ENCODE results near the gene CHN2.

CHN2 gene

DNA sequence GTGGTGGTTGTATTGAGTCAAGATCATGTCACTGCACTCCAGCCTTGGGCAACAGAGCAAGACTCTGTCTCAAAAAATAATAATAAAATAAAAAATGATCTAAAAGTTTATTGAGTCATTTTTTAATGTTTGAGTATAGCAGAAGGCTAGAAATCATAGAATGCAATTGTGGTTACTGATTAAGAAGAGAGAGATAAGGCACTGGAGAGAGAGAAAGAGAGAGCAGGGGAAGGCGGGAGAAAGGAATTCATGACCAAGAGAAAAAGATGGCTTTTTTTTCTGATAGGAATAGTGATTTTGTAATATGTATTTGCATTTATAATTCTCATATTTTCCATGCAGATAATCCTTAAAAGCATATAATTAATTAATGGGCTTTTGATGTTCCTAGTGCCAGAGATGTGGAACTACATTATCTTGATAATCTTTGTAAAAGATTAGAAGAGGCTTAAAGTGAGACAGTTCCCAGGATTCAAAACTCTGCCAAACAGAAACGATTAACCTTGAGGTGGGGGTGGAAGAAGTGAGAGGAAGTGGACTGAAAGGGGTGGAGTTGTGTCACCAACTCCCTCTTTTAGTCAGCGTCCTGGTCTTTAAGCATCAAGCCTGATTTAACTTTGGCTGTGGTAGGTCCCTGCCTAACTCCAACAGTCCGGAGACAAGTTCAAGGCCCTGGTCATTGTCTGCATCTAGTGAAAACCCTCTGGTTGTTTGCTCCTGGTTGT is 76.2 kb downstream of the CHN2 start:
- no peaks in the 10 kb centered on the region for H3K4me1 ChIP-seq
- no peak overlapping the region for H3K4me3 ChIP-seq
- DNase-seq = no peak
- H3K27ac ChIP-seq = no peak overlapping the region
- H3K36me3 ChIP-seq = no peaks in the 10 kb centered on the region
- H3K9me3 ChIP-seq = no peaks in the 10 kb centered on the region
- H3K27me3 ChIP-seq = no peaks in the 10 kb centered on the region
- TF ChIP-seq, protein P1, sequence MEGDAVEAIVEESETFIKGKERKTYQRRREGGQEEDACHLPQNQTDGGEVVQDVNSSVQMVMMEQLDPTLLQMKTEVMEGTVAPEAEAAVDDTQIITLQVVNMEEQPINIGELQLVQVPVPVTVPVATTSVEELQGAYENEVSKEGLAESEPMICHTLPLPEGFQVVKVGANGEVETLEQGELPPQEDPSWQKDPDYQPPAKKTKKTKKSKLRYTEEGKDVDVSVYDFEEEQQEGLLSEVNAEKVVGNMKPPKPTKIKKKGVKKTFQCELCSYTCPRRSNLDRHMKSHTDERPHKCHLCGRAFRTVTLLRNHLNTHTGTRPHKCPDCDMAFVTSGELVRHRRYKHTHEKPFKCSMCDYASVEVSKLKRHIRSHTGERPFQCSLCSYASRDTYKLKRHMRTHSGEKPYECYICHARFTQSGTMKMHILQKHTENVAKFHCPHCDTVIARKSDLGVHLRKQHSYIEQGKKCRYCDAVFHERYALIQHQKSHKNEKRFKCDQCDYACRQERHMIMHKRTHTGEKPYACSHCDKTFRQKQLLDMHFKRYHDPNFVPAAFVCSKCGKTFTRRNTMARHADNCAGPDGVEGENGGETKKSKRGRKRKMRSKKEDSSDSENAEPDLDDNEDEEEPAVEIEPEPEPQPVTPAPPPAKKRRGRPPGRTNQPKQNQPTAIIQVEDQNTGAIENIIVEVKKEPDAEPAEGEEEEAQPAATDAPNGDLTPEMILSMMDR (IDR thresholded peaks at IDR 0.05) = no peak
- intact Hi-C loops (cut with DNase I; ENCODE audit: low total_unique reads) = no loop called here

DNA sequence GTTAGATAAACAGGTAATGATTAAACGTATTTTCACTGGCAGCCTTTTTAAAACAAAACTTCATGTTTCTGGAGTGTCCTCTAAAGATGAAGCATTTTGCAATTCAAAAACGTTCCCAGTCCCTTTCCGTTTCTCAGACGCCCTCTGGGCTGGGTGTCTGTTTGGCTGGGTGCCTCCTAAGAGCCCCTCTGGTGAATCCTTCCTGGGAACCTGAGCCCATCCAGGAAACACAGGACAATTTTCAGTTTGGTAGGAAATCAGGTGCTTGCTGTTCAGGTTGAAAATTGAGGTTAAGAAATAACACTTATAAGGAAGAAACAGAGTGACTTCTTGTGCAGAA is 76.7 kb downstream of the CHN2 start:
- Histone ChIP-seq H3K9me3 (no peaks in the 10 kb centered on the region), H3K27ac (no peak overlapping the region), H3K4me1 (no peaks in the 10 kb centered on the region), H3K27me3 (no peaks in the 10 kb centered on the region), H3K4me3 (no peak overlapping the region), H3K36me3 (no peaks in the 10 kb centered on the region)
- intact Hi-C loops (cut with DNase I; ENCODE audit: low total_unique reads) = no loop called here
- DNase-seq = no peak
- TF ChIP-seq, protein P1 (IDR thresholded peaks at IDR 0.05) = no peak

DNA sequence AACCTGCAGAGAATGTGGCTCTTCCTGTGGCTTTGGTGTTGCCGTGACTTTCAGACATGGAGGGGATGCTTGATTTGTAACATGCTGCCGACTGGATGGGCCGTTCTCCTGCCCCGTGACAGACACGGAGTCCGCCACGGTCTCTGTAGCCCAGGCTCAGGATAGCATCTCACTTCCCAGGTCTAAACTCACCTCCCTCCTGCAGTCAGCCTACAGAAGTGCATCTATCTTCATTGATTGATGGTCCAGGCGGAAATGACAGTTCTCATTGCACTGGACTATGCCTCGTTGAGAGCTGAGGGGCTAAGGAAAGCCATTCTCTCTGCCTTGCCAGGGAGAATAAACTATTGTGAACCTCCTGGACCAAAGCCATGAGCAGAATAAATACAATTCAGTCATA is 77.5 kb downstream of the CHN2 start:
- intact Hi-C loops (cut with DNase I; ENCODE audit: low total_unique reads) = no loop called here
- no peak for DNase-seq
- TF ChIP-seq, protein P1 (IDR thresholded peaks at IDR 0.05) = no peak
- Histone ChIP-seq H3K9me3 (no peaks in the 10 kb centered on the region), H3K4me3 (no peak overlapping the region), H3K27ac (no peak overlapping the region), H3K27me3 (no peaks in the 10 kb centered on the region), H3K36me3 (no peaks in the 10 kb centered on the region), H3K4me1 (no peaks in the 10 kb centered on the region)

DNA sequence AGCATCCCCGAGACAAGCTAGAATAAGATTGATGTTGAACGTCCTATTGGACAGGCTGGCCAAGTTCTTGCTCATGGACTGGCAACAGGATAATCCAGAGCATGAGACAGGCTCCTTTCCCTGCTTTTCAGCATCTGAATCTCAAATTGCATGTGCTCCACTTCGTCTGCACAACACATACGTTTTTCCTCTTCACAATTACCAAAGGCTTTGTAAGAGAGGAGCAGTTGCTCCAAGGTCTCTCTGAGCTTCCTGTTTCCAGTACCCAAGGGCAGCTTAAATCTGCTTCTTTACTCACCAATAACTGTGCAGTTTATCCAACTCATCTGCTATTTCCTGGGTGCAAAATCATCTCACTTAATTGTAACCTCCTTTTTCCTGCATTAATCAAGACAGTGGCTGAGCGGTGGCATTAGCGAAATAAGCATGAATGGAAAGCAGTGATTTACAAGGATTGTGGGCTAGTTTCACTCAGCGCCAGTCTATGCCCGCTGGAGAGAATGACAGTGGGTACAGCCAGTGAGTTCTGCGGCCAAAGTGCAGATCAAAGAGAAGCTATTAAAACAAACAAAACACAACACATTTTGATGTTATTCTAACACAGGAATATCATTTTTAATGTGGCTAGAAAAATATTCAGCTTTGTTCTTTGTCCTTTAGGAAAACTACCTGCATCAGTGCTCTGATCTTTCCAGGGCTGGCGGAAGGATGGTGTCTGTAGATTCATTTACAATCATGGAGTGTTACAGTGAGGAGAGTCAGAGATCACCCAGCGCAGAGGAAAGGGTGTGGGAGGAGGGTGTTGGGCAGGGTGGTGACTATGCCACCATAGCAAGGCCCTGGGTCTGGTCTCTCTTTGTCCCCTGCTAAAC is 79.8 kb downstream of the CHN2 start:
- H3K27ac ChIP-seq = no peak overlapping the region
- no peaks in the 10 kb centered on the region for H3K27me3 ChIP-seq
- no peak overlapping the region for H3K4me3 ChIP-seq
- H3K36me3 ChIP-seq = no peaks in the 10 kb centered on the region
- no peaks in the 10 kb centered on the region for H3K9me3 ChIP-seq
- DNase-seq = no peak
- intact Hi-C loops (cut with DNase I; ENCODE audit: low total_unique reads) = no loop called here
- TF ChIP-seq, protein P1 (IDR thresholded peaks at IDR 0.05) = no peak
- H3K4me1 ChIP-seq = no peaks in the 10 kb centered on the region

DNA sequence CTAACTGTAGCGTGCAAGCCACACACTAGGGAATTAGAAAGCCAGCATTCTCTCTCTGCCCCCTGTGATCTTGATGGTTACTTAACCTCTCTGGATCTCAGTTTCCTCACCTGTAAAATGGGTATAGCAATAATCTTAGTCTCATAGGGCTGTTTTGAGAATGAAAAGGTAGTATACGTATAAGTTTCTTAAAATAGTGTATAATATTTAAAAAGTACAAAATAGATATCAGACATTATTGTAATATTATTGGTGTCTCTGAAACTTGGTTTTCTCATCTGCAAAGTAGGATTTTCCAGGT is 80.4 kb downstream of the CHN2 start:
- intact Hi-C loops (cut with DNase I; ENCODE audit: low total_unique reads) = no loop called here
- H3K4me3 ChIP-seq = no peak overlapping the region
- H3K27ac ChIP-seq = no peak overlapping the region
- no peaks in the 10 kb centered on the region for H3K4me1 ChIP-seq
- TF ChIP-seq, protein P1 (IDR thresholded peaks at IDR 0.05) = no peak
- no peaks in the 10 kb centered on the region for H3K27me3 ChIP-seq
- no peaks in the 10 kb centered on the region for H3K9me3 ChIP-seq
- H3K36me3 ChIP-seq = no peaks in the 10 kb centered on the region
- no peak for DNase-seq

All from tibial artery (tissue), 4 donors.